ENCODE data around the gene PPP1R9A.
"Not testable (repeated sequence)": the region's sequence is repeated elsewhere in the genome, so short reads cannot be mapped to it uniquely, and the experiment has no call there.

PPP1R9A gene

DNA sequence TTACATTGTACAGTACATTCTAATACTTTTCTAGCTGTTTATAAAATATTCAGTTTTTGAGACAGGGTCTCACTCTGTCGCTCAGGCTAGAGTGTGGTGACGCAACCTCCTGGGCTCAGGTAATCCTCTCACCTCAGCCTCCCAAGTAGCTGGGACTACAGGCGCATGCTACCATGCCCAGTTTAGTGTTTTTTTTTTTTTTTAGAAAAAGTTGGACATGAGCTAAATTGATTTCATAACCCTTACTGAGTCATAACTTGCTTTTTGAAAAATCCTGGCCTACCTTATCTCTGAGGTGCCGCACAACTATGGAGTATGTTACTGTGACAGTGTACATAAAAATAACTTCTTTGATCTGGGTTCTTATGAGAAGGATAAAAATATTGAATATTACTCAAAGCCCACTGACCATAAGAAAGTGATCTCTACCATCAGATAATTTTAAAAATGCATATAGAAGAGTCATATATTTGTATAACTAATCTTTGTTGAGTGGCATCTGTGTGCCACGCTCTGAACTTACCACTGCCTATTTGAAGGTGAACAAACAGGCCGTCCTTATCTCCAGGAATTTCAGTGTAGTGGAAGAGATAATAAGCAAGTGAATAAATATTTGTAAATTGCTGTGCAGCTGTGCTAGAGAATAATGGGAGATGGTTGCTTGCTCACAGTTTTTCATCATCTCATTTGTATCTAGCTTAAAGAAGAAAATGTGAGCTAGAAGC is 73.2 kb downstream of the PPP1R9A start:
- DNase-seq = no peak

DNA sequence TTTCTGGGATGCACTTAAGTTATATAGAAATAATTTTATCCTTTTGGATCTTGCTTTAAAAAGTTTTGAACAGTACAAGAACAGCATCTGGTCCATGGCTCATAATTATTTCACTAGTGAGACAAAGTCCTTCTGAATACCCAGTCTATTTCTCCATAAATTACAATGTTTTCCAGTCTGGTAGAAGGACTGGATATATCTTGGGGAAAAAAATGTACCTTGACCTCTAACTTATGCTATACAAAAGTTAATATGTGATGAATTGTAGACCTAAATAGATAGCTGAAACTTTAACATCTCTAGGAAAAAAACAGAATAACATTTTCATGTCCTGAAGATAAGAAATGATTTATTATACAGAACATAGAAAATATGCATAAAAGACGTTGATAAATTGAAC is 88.5 kb downstream of the PPP1R9A start:
- DNase-seq = no peak

DNA sequence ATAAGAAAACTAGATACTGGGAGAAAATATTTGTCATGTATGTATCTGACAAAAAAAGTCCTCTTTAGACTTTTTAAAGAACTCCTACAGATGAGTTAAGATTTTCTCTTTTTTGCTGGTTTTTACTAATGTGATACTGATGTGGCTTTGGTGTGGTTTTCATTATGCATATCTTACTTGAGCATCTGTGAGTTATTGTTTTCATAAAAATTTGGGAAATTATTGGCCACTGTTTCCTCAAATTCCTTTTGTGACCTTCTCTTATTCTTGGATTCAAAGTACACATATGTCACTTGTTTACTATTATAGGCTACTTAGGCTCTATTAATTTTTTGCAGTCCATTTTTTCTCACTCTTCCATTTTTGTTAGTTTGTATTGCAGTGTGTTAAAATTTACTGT is 89.0 kb downstream of the PPP1R9A start:
- DNase-seq = no peak

GRCh38 chr7:94997547-94997946 is 90.2 kb downstream of the PPP1R9A start:
- no peak for DNase-seq

DNA sequence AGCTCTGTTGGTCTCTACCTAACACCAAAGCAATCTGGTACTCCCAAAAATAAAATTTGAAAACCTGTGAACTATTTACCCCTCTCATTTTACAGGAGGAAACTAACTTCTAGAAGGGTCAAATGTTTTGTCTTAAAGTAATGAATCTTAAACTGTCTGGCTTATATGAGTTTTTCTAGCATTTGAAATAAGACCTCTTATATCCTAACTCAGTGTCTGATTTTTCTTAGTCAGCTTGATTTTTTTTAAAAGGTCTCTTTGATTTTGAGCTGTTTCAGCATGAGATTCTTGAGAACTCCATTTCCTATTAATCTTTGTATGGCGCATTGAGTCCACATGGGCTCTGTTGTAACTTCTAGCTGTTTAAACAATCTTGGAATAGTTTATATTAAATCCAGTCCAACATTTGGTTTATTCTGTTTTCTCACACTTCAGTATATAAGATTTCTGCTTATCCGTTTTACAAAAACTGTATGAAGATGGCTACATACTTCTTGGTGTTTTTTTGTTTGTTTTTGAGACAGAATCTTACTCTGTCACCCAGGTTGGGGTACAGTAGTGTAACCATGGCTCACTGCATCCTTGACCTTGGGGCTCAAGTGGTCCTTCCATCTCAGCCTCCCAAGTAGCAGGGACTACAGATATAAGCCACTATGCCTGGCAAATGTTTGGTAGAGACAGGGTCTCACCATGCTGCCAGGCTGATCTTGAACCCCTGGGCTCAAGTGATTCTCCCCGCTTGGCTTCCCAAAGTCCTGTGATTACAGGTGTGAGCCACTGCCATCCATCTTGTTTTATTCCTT is 91.1 kb downstream of the PPP1R9A start:
- no peak for DNase-seq

GRCh38 chr7:94999069-94999351 is 91.6 kb downstream of the PPP1R9A start:
- no peak for DNase-seq

DNA sequence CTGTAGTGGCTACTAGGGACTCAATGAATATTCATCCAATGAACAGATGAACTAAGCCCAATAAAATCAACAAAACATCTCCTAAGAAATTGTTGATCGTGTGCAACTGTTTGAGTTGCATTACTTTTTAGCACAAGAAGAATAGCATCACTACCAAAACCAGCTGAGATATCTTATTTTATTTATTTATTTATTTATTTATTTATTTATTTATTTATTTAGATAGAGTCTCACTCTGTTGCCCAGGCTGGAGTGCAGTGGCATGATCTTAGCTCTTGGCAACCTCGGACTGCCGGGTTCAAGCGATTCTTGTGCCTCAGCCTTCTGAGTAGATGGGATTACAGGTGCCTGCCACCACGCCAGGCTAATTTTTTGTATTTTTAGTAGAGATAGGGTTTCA is 92.2 kb downstream of the PPP1R9A start:
- not testable (repeated sequence) for DNase-seq

DNA sequence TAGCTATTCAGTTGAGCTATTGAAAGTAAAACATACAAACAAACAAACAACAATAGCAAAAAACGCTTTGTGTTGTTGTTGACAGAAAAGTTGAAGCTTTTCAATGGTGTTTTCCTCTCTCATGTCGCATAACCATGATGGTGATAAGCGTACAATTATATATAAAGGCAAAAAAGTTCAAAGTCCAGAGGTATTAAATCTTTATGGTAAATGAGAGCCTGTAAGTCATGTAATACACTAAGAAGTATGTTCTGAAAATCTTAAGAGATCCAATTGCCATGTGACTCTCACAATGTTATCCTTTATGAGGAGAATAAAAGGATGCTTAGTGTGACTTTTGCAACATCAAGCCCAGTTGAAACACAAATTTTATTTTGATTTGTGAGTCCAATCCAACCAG is 93.9 kb downstream of the PPP1R9A start:
- no peak for DNase-seq

DNA sequence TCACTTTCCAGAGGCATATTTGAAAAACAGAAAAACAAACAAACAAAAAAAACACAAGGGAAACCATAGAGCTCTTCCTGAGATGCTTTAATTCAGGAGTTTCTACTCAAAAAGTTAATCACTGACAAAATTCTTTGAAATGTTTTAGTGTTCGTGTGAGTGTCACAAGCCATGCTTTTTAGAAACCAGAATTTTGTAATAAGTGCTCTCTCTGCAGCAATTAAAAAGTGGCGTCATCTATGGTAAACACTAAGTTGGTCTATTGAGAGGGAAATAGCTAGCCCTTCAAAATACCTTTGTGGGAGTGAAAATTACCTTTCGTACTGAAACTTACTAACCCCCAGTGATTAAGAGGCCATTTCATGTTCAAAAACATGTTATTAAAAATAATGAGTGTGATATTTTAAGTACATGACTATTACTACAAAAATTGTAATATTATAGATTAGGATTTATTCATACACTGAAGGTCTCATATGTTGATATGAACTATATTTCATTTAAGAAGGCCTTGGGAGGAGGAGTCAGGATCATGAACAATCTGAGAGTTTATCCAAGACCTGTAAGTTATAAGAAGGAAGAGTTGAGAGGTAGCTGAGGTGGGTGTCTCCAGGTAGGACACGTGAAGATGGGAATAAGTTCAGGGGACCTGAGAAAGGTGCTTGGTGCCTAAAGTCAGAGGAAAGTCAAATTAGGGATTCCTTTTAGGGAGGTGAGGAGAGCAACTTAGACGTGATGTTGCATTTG is 94.6 kb downstream of the PPP1R9A start:
- DNase-seq = no peak

DNA sequence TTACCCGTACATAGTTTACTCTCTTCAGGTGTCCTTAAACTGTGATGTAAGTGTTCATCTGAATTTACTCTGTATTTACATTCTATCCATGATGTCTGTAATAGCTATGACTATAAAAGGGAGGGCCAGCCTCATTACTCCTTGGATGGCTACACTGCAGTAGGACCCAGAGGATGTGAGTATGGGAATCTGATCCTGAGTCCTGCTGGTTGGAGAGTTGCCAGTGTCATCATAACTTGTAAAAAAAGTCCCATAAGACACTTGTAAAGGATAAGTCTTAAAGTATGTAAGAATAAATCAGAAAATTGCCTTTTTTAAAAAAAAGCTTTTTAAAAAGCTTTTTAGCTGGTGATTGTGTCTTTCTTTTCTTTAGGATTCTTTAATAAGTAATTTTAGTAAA is 95.4 kb downstream of the PPP1R9A start:
- no peak for DNase-seq

GRCh38 chr7:95004618-95005247 is 97.3 kb downstream of the PPP1R9A start:
- no peak for DNase-seq

- no peak for DNase-seq
Observed at GRCh38 chr7:95006010-95006409, 98.6 kb downstream of the PPP1R9A start.

GRCh38 chr7:95008773-95009172 is 101.4 kb downstream of the PPP1R9A start:
- DNase-seq = not testable (repeated sequence)

- no peak for DNase-seq
Observed at GRCh38 chr7:95011146-95011928, 103.9 kb downstream of the PPP1R9A start.

GRCh38 chr7:95011995-95012394 is 104.6 kb downstream of the PPP1R9A start:
- no peak for DNase-seq

DNA sequence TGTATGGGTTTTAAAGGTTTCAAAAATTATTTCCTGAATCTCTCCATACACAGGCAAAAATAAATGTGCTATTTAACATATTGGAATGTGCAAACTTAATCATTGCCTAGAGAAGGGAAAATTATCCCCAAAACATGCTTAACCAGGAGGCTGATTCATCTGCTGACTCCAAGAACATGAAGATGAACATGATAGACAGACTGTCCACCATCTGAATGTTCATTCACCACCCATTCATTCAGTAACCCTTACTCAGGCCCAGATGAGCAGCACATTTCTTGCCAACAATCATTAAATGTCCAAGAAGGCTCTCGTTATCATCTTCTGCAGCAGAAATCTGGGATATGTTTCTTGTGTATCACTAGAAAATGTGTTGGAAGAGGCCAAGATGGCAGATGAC is 110.6 kb downstream of the PPP1R9A start:
- DNase-seq = no peak

GRCh38 chr7:95026018-95026417 is 118.6 kb downstream of the PPP1R9A start:
- no peak for DNase-seq

- DNase-seq = no peak
Observed at GRCh38 chr7:95026421-95027072, 119.2 kb downstream of the PPP1R9A start.

GRCh38 chr7:95027234-95027872 is 120.0 kb downstream of the PPP1R9A start:
- DNase-seq = no peak

DNA sequence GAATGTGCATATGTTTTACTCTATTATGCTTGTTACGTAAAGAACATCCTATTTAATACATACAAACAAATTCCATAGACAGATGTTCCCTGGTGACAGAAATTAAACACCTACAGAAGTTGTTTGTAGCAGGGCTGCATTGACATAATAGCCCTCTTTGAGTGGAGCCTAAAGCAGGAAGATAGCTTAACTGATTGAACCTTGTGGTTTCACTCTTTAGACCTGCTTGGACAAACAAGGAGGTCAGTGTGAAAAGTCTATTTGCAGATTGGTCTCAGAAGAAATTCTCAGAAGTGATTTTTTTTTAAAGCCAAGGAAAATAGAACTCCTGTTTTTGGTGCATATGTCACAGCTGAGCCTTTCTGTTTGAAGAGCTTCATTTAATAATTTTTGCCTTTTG is 121.3 kb downstream of the PPP1R9A start:
- no peak for DNase-seq

DNA sequence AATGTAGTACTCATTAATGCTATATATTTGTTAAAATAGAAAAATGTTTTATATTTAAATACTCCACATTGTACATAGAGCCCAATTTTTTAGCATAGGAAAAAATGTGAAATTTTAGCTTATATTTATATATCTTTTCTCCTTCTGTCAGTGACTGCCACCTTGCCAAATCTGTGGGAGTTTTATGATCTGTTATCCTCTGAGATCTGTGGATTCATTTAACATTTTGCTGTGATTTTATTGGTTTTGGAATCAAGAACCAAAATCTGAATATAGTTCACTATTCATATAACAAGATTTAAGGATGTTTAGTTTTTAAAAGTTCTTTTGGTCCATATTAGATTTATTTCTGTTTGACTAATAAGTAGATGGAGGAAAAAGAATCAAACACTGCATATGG is 127.9 kb downstream of the PPP1R9A start:
- DNase-seq = no peak

- no peak for DNase-seq
Observed at GRCh38 chr7:95041031-95041430, 133.6 kb downstream of the PPP1R9A start.
